Stimulated activated CD8-positive, alpha-beta memory T cell treated with anti-CD3 and anti-CD28 coated beads, Interleukin-7, amount 100 ng/mL, for 24 hours (primary cell): Measurements from ENCODE around the gene ABHD4.
"Not testable (repeated sequence)": the region's sequence is repeated elsewhere in the genome, so short reads cannot be mapped to it uniquely, and the experiment has no call there.

Source experiments
- DNase-seq: peaks from one replicate; pipeline ENCODE4 v3.0.0-alpha.2; 2020; ENCODE audit warnings: low read depth

ABHD4 gene

GRCh38 chr14:22561661-22562579, 36.2 kb upstream of the ABHD4 start:
- no peak for DNase-seq

- no peak for DNase-seq
These were observed 34.1 kb upstream of the ABHD4 start for GRCh38 chr14:22563987-22564386.

GRCh38 chr14:22564463-22564862, 33.6 kb upstream of the ABHD4 start:
- DNase-seq: no peak

- DNase-seq: no peak
These were observed 32.6 kb upstream of the ABHD4 start for GRCh38 chr14:22565391-22565945.

GRCh38 chr14:22566266-22566665, 31.8 kb upstream of the ABHD4 start:
- DNase-seq: not testable (repeated sequence)

GRCh38 chr14:22566845-22567244, 31.3 kb upstream of the ABHD4 start:
- DNase-seq: no peak

- no peak for DNase-seq
These were observed 30.7 kb upstream of the ABHD4 start for GRCh38 chr14:22567437-22567836.

GRCh38 chr14:22569106-22569736, 28.9 kb upstream of the ABHD4 start:
- DNase-seq: no peak

GRCh38 chr14:22569737-22570131, 28.4 kb upstream of the ABHD4 start:
- no peak for DNase-seq

GRCh38 chr14:22570132-22570949, 27.8 kb upstream of the ABHD4 start:
- no peak for DNase-seq

GRCh38 chr14:22572562-22573058, 25.5 kb upstream of the ABHD4 start:
- no peak for DNase-seq

GRCh38 chr14:22573804-22574203, 24.3 kb upstream of the ABHD4 start:
- no peak for DNase-seq

- DNase-seq: no peak
These were observed 20.7 kb upstream of the ABHD4 start for GRCh38 chr14:22577334-22577908.

- DNase-seq: no peak
These were observed 18.9 kb upstream of the ABHD4 start for GRCh38 chr14:22579236-22579635.

- DNase-seq: no peak
These were observed 18.2 kb upstream of the ABHD4 start for GRCh38 chr14:22579881-22580280.

- DNase-seq: no peak
These were observed 17.5 kb upstream of the ABHD4 start for GRCh38 chr14:22580625-22581024.

GRCh38 chr14:22583994-22584393, 14.1 kb upstream of the ABHD4 start:
- no peak for DNase-seq

GRCh38 chr14:22587247-22587646, 10.9 kb upstream of the ABHD4 start:
- DNase-seq: no peak

GRCh38 chr14:22587677-22588422, 10.2 kb upstream of the ABHD4 start:
- not testable (repeated sequence) for DNase-seq

GRCh38 chr14:22588526-22589095, 9.5 kb upstream of the ABHD4 start:
- no peak for DNase-seq
